KMS-11 (cell line): ENCODE results near the gene PTPRT.

Experiments
- H2AFZ ChIP-seq: fragments of 200-600 bp; sonication (generic); 2 replicates; pipeline ENCODE4 v1.6.1; 2016; ENCODE audit warnings: antibody characterized with exemption, mixed run types, low read depth
- H3K27ac ChIP-seq: fragments of 200-600 bp; sonication (generic); 2 replicates; pipeline ENCODE4 v1.6.1; 2016; ENCODE audit warnings: mild to moderate bottlenecking, mixed run types
- H3K27me3 ChIP-seq: fragments of 200-600 bp; sonication (generic); 2 replicates; pipeline ENCODE4 v1.6.1; 2017; ENCODE audit warnings: mild to moderate bottlenecking, low read depth, mixed run types, moderate library complexity; ENCODE audit not compliant: insufficient read depth
- H3K36me3 ChIP-seq: fragments of 200-600 bp; sonication (generic); 2 replicates; pipeline ENCODE4 v1.6.1; 2017; ENCODE audit warnings: mild to moderate bottlenecking, mixed run types; ENCODE audit not compliant: insufficient read depth
- H3K4me1 ChIP-seq: fragments of 200-600 bp; sonication (generic); 2 replicates; pipeline ENCODE4 v1.6.1; 2016; ENCODE audit warnings: mild to moderate bottlenecking, low read depth, mixed run types; ENCODE audit not compliant: poor library complexity, severe bottlenecking
- H3K4me2 ChIP-seq: fragments of 200-600 bp; sonication (generic); 2 replicates; pipeline ENCODE4 v1.7.0; 2016; ENCODE audit warnings: mild to moderate bottlenecking, mixed run types
- H3K4me3 ChIP-seq: fragments of 200-600 bp; sonication (generic); IDR thresholded peaks from 2 replicates; pipeline ENCODE4 v1.6.1; 2017; ENCODE audit warnings: low read depth, low read length, mixed read lengths; ENCODE audit not compliant: insufficient read depth
- H3K79me2 ChIP-seq: fragments of 200-600 bp; sonication (generic); 2 replicates; pipeline ENCODE4 v1.6.1; 2016; ENCODE audit warnings: low read depth, mixed run types; ENCODE audit not compliant: insufficient read depth
- H3K9ac ChIP-seq: fragments of 200-600 bp; sonication (generic); 2 replicates; pipeline ENCODE4 v1.6.1; 2016; ENCODE audit warnings: mild to moderate bottlenecking, mixed run types
- H4K20me1 ChIP-seq: fragments of 200-600 bp; sonication (generic); 2 replicates; pipeline ENCODE4 v1.6.1; 2016; ENCODE audit warnings: mild to moderate bottlenecking, mixed run types; ENCODE audit not compliant: insufficient read depth
- CTCF ChIP-seq: fragments of 200-600 bp; sonication (generic); conservative IDR thresholded peaks from 2 replicates; pipeline ENCODE4 v1.6.1; 2017; ENCODE audit warnings: low read depth, mild to moderate bottlenecking, antibody characterized with exemption, low read length, moderate library complexity, mixed read lengths

PTPRT gene

GRCh38 chr20:43055181-43055884 is 134.4 kb downstream of the PTPRT start:
- no peak for TF ChIP-seq CTCF
- Histone ChIP-seq H3K36me3 (no peaks in the 10 kb centered on the region), H3K9ac (no peak overlapping the region), H3K79me2 (no peaks in the 10 kb centered on the region), H3K27ac (no peak overlapping the region), H3K27me3 (no peaks in the 10 kb centered on the region), H4K20me1 (no peaks in the 10 kb centered on the region), H3K4me2 (no peak overlapping the region), H3K4me3 (no peak overlapping the region), H3K4me1 (no peaks in the 10 kb centered on the region), H2AFZ (no peak overlapping the region)

GRCh38 chr20:43052532-43052931 is 137.2 kb downstream of the PTPRT start:
- H3K4me2 ChIP-seq: no peak overlapping the region

GRCh38 chr20:43046966-43047365 is 142.7 kb downstream of the PTPRT start:
- Histone ChIP-seq H3K27me3 (no peaks in the 10 kb centered on the region), H3K36me3 (no peaks in the 10 kb centered on the region), H4K20me1 (no peaks in the 10 kb centered on the region), H3K9ac (no peak overlapping the region), H3K4me2 (no peak overlapping the region), H3K4me1 (no peaks in the 10 kb centered on the region), H3K79me2 (no peaks in the 10 kb centered on the region), H3K27ac (no peak overlapping the region), H3K4me3 (no peak overlapping the region), H2AFZ (no peak overlapping the region)
- TF ChIP-seq CTCF: no peak

More at GRCh38 chr20:43052532-43052931, 137.2 kb downstream of the PTPRT start:
- H3K4me3 ChIP-seq: no peak overlapping the region
- H4K20me1 ChIP-seq: no peaks in the 10 kb centered on the region
- H3K79me2 ChIP-seq: no peaks in the 10 kb centered on the region
- no peaks in the 10 kb centered on the region for H3K4me1 ChIP-seq
- H3K36me3 ChIP-seq: no peaks in the 10 kb centered on the region
- H3K27me3 ChIP-seq: no peaks in the 10 kb centered on the region
- no peak overlapping the region for H3K9ac ChIP-seq
- no peak for TF ChIP-seq CTCF
- no peak overlapping the region for H2AFZ ChIP-seq
- H3K27ac ChIP-seq: no peak overlapping the region

GRCh38 chr20:43043887-43044286 is 145.8 kb downstream of the PTPRT start:
- no peak for TF ChIP-seq CTCF
- H3K79me2 ChIP-seq: no peaks in the 10 kb centered on the region
- no peaks in the 10 kb centered on the region for H3K27me3 ChIP-seq
- H3K4me2 ChIP-seq: no peak overlapping the region
- no peak overlapping the region for H3K9ac ChIP-seq
- H4K20me1 ChIP-seq: no peaks in the 10 kb centered on the region
- no peak overlapping the region for H3K27ac ChIP-seq
- H3K4me1 ChIP-seq: no peaks in the 10 kb centered on the region
- H2AFZ ChIP-seq: no peak overlapping the region
- no peaks in the 10 kb centered on the region for H3K36me3 ChIP-seq
- no peak overlapping the region for H3K4me3 ChIP-seq
